OCI-LY1 (cell line): Measurements from ENCODE around the gene RABGAP1L.
"Not testable (repeated sequence)": the region's sequence is repeated elsewhere in the genome, so short reads cannot be mapped to it uniquely, and the experiment has no call there.

ENCODE experiments used
- H2AFZ ChIP-seq: fragments of 200-600 bp; sonication (generic), shearing (Covaris generic); 2 replicates; pipeline ENCODE4 v1.6.0; 2014; ENCODE audit warnings: antibody characterized with exemption, mild to moderate bottlenecking, low read length
- H3F3A ChIP-seq: fragments of 200-600 bp; sonication (generic), shearing (Covaris generic); 2 replicates; pipeline ENCODE4 v1.6.0; 2014; ENCODE audit warnings: mild to moderate bottlenecking, antibody characterized with exemption, low read length, moderate library complexity; ENCODE audit not compliant: insufficient read depth
- H3K27ac ChIP-seq: fragments of 200-600 bp; sonication (generic); 2 replicates; pipeline ENCODE4 v1.5.1; 2014; ENCODE audit warnings: low read length, mixed run types, mild to moderate bottlenecking, low read depth; ENCODE audit not compliant: poor library complexity, severe bottlenecking
- H3K27me3 ChIP-seq: fragments of 200-600 bp; sonication (generic); 2 replicates; pipeline ENCODE4 v1.6.0; 2014; ENCODE audit warnings: antibody characterized with exemption, mild to moderate bottlenecking, low read length, moderate library complexity; ENCODE audit not compliant: insufficient read depth
- H3K36me3 ChIP-seq: fragments of 200-600 bp; sonication (generic); 2 replicates; pipeline ENCODE4 v1.6.1; 2014; ENCODE audit warnings: mild to moderate bottlenecking, antibody characterized with exemption, low read length, moderate library complexity, mixed read lengths; ENCODE audit not compliant: insufficient read depth
- H3K4me1 ChIP-seq: fragments of 200-600 bp; sonication (generic); 2 replicates; pipeline ENCODE4 v1.5.1; 2014; ENCODE audit warnings: mild to moderate bottlenecking, low read length, moderate library complexity; ENCODE audit not compliant: insufficient read depth, severe bottlenecking
- H3K4me2 ChIP-seq: fragments of 200-600 bp; sonication (generic), shearing (Covaris generic); 2 replicates; pipeline ENCODE4 v1.6.1; 2014; ENCODE audit warnings: low read length
- H3K4me3 ChIP-seq: fragments of 200-600 bp; sonication (generic); 2 replicates; pipeline ENCODE4 v1.5.1; 2014; ENCODE audit warnings: low read length, low read depth, mild to moderate bottlenecking, mixed read lengths; ENCODE audit not compliant: poor library complexity, severe bottlenecking
- H3K79me2 ChIP-seq: fragments of 200-600 bp; shearing (Covaris generic); 2 replicates; pipeline ENCODE4 v1.6.1; 2016; ENCODE audit warnings: mixed run types, low read length, mixed read lengths; ENCODE audit not compliant: insufficient read depth
- H3K9ac ChIP-seq: fragments of 200-600 bp; sonication (generic), shearing (Covaris generic); 2 replicates; pipeline ENCODE4 v1.6.1; 2014; ENCODE audit warnings: mild to moderate bottlenecking, low read length, mixed read lengths
- H3K9me2 ChIP-seq: fragments of 200-600 bp; sonication (generic), shearing (Covaris generic); 2 replicates; pipeline ENCODE4 v1.6.1; 2014; ENCODE audit warnings: low read depth, mild to moderate bottlenecking, low read length, mixed read lengths
- H3K9me3 ChIP-seq: fragments of 200-600 bp; shearing (Covaris generic); 2 replicates; pipeline ENCODE4 v1.6.1; 2014; ENCODE audit warnings: low read length, mixed read lengths
- H4K20me1 ChIP-seq: fragments of 200-600 bp; sonication (generic), shearing (Covaris generic); 2 replicates; pipeline ENCODE4 v1.6.0; 2016; ENCODE audit warnings: mild to moderate bottlenecking, low read length; ENCODE audit not compliant: insufficient read depth
- CTCF ChIP-seq: fragments of 200-600 bp; sonication (generic), shearing (Covaris generic); IDR thresholded peaks from 2 replicates; pipeline ENCODE4 v1.5.1; 2017; ENCODE audit warnings: mild to moderate bottlenecking, antibody characterized with exemption, low read length, moderate library complexity, mixed read lengths
- EZH2 ChIP-seq: fragments of 200-600 bp; sonication (generic), shearing (Covaris generic); IDR thresholded peaks from 2 replicates; pipeline ENCODE4 v1.8.0; 2017; ENCODE audit warnings: borderline replicate concordance, mixed run types, mild to moderate bottlenecking, antibody characterized with exemption, low read length, moderate library complexity, mixed read lengths

RABGAP1L gene

GRCh38 chr1:174606471-174606870 lies 447.2 kb downstream of the RABGAP1L start:
- Histone ChIP-seq H3K79me2 (no peaks in the 10 kb centered on the region), H3K4me1 (no peaks in the 10 kb centered on the region), H3K9ac (no peak overlapping the region), H2AFZ (no peak overlapping the region), H3K4me2 (no peak overlapping the region), H3F3A (no peaks in the 10 kb centered on the region), H3K9me3 (no peaks in the 10 kb centered on the region), H3K4me3 (no peak overlapping the region), H3K36me3 (peaks cover 10% of the 10 kb centered on the region; the same call in 1 of the 2 replicates), H3K27ac (no peak overlapping the region), H3K9me2 (no peaks in the 10 kb centered on the region), H3K27me3 (no peaks in the 10 kb centered on the region), H4K20me1 (no peaks in the 10 kb centered on the region)
- TF ChIP-seq CTCF (no peak), EZH2 (no peak)

- not testable (repeated sequence) for H3K27me3 ChIP-seq, H3K4me3 ChIP-seq, H3K27ac ChIP-seq, H2AFZ ChIP-seq, H3K9me3 ChIP-seq, H4K20me1 ChIP-seq, H3K4me2 ChIP-seq, H3K9ac ChIP-seq, H3F3A ChIP-seq, H3K9me2 ChIP-seq, H3K4me1 ChIP-seq, H3K79me2 ChIP-seq
- peaks cover 13% of the 10 kb centered on the region for H3K36me3 ChIP-seq
Observed at GRCh38 chr1:174617905-174618304, 458.6 kb downstream of the RABGAP1L start.

- H3K9me2 ChIP-seq: no peaks in the 10 kb centered on the region
- no peak overlapping the region for H3K4me3 ChIP-seq
- no peak overlapping the region for H3K27ac ChIP-seq
- no peaks in the 10 kb centered on the region for H3K27me3 ChIP-seq
- no peaks in the 10 kb centered on the region for H3K4me1 ChIP-seq
- no peak overlapping the region for H3K4me2 ChIP-seq
- no peak overlapping the region for H3K9ac ChIP-seq
- H2AFZ ChIP-seq: no peak overlapping the region
- no peaks in the 10 kb centered on the region for H3K9me3 ChIP-seq
- TF ChIP-seq CTCF: no peak
- TF ChIP-seq EZH2: no peak
- no peaks in the 10 kb centered on the region for H3K79me2 ChIP-seq
- no peaks in the 10 kb centered on the region for H4K20me1 ChIP-seq
- no peaks in the 10 kb centered on the region for H3F3A ChIP-seq
- no peaks in the 10 kb centered on the region for H3K36me3 ChIP-seq
Observed at GRCh38 chr1:174623324-174624035, 464.2 kb downstream of the RABGAP1L start.
